HG03280 (cell line): ENCODE results near the gene BUB3.

Experiments
- ATAC-seq: cut with Tn5 transposase; IDR thresholded peaks from one replicate; pipeline ENCODE4 v1.9.1; 2021; ENCODE audit warnings: mild to moderate bottlenecking, moderate library complexity; ENCODE audit not compliant: unreplicated experiment

The BUB3 gene, protein sequence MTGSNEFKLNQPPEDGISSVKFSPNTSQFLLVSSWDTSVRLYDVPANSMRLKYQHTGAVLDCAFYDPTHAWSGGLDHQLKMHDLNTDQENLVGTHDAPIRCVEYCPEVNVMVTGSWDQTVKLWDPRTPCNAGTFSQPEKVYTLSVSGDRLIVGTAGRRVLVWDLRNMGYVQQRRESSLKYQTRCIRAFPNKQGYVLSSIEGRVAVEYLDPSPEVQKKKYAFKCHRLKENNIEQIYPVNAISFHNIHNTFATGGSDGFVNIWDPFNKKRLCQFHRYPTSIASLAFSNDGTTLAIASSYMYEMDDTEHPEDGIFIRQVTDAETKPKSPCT

GRCh38 chr10:123154092-123154710 is at the start of gene BUB3:
TSS of gene BUB3 (plus strand) at chr10:123154402. CDS start at chr10:123154918, 516 bp downstream.
- peak; percentile 87 for ATAC-seq

GRCh38 chr10:123109466-123109865 is 44.7 kb upstream of the BUB3 start:
- no peak for ATAC-seq

DNA sequence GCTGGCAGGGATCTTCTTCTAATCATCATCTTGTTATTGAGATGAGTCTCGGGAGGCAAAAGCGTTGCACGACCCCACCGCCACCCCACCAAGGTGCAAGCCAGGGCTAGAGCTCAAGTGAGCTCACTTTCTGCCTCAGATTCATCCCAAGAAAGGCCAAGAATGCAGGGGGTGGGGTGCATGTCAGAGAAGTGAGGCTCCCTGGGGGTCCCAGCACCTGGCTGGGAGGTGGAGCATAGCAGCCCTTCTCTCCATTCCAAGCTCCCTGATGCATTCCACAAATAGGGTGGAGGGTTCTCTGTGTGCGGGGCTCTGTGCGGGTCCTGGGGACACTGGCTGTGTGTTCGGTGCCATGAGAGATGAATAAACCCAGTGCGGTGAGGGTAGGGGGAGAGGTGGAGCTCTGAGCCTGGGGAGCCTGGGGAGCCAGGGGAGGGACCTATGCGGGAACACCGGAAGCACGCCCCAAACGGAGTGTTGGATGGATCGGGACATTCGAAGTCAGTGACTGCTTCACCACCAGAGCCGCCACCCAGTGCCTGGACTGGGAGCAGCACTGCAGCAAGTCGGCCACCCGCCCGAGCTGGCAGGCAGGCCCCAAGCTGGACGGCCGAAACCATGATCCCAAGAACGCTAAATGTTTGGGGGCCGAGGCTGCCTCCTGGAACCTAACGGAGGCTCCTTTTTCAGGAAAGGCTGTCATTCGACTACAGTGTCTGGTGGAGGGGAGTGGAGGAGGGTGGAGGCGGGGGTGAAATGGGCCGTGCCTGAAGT is 36.4 kb upstream of the BUB3 start:
- no peak for ATAC-seq

DNA sequence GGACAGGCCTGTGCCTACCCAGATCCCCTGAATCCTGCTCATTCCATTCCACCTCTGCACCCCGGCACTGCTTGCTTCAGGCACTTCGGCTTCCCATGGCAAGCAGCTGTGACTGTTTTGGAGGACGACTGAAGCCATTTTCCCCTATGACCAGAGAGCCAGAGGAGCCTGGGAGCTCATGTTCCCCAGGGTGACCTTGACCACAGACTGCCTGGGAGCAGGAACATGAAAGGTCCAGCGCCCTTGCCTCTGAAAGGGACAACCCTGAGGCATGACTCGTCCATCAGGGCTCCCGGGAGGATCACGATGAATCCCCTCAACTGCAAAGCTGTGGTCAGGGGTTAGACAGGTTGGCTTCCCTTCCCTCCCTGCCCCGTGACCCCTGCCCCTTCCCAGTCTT is 35.1 kb upstream of the BUB3 start:
- ATAC-seq, result no peak

DNA sequence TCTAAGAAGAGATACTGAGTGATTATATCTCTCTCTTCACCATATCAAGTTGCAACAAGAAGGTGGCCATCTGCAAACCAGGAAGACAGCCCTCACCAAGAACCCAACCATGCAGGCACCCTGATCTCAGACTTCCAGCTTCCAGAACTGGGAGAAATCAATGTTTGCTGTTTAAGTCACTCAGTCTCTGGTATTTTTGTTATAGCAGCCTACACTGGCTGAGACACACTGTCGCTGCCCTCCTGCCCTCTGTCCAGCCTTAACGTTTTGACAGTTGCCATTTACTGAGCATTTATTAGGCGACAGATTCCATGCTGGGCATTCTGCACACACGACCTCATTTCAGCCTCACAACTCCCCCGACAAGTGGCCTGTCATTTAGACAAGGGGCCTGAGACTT is 28.0 kb upstream of the BUB3 start:
- ATAC-seq, result no peak

DNA sequence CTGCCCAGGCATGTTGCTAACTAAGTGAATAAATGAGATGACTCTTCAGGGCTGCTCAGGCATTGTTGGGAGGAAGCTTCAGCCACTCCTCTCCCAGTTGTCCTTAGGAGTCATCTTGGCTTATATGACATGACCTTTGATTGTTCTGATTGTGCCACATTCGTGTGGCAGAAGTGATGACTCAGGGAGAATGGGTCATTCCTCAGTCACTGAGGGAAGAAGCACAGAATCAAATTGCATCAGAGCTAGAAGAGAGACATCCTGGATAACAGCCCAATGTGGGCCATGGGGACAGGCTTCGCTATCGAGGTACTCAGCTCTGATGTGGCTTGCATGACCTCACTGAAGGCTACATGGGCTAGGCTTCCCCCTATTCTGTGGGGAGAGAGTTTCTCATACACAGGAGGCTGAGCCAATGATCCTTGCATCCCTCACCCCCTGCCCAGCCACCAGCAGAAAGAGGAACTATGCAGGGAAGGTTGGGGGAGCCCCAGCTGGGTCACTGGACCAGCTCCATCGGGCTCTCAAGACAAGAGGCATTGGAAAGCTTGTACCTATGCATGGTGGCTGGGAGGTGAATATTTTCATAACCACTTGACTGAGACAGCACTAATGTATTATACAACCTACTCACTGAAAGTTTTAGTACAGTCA is 24.5 kb upstream of the BUB3 start:
- no peak for ATAC-seq

DNA sequence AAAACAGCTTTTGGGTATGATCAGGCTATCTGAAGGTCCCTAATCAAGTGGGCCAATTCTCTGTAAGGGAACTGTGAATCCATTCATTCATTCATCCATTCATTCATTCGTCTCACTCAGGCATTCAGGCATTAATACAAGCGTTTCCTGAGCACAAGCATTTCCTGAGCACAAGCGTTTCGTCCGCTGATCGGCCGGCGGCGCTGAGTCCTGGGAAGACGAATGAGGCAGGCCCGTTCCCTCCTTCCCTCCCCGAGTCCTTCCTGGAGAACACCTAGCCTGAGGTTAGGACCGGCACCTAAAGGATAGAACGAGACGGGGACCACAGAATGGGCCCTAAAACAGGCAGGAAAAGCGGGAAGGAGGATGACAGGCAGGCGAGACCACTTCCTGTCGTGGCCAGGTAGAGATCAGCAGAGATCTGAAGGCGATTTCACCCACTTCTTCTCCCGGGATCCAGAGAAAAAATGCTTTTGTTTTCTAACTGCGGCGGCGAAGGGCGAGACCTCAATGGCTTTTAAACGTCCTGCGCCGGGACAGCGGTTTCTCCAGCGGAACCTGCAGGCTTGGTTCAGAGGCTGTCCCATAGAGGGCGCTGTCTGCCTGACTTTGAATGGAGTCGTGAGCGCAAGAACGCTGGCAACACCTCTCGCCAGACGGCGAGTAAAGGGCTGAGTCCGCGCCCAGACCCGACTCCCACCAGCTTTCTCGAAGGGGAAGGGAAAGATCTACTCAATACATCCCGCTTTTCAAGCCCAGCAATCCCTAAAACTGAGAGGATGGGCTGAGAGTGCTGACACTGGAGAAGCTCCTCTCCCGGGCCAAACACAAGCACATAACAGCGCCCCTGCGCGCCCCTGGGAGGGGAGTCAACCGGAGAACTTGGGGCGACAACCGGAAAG is 21.4 kb upstream of the BUB3 start:
- ATAC-seq, result peak; percentile 71

- no peak for ATAC-seq
Observed at GRCh38 chr10:123133541-123134342, 20.5 kb upstream of the BUB3 start.

DNA sequence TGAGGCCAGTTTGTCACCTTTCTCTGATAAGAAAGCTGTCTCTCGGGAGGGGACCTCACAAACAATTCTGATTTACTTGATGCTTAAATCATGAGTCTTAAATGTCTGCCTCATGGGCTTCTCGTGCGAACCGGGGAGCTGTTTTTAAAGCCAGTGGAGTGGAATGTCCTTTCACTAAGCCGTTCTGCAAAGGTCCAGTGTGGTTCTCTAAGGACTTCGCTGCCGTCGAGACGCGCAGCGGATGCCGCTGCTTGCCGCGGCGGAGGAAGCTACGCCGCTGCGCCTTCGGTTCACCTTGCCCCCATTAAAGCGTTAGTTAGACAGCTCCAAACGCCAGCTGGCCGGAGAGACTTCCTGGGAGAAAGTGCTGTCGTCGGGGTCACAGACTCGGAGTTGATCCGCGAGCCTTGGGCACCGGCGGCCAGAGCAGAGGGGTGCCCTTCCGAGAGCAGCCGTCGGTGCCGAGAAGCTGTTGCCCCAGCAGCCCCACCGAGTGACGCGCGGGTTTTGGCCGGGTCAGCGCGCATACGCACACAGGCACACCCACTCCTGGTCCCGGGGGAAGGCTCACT is 19.8 kb upstream of the BUB3 start:
- ATAC-seq, result no peak

DNA sequence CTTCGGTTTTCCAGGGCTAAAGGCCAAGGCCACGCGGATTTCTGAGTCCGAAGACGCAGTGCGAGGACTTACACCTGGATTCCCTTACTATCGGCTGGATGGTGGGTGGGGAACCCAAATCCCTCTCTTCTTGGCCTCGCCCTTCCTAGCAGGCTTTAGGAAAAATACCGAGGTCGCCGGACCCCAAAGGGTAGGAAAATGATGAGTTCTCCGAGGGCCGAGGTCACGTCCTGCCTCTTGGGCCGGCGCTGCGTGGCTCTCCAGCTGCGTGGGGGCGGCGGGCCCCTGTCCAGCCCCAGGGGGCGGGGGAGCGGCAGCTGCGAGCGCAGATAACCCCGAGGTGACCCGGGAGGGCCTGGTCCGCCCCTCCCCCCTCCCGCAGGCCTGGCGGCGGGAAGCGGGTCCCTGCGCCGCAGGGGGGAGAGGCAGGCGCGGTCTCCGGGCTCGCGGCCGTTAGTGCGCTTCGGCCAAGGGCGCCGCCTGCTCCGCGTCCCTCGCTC is 19.2 kb upstream of the BUB3 start:
- no peak for ATAC-seq

DNA sequence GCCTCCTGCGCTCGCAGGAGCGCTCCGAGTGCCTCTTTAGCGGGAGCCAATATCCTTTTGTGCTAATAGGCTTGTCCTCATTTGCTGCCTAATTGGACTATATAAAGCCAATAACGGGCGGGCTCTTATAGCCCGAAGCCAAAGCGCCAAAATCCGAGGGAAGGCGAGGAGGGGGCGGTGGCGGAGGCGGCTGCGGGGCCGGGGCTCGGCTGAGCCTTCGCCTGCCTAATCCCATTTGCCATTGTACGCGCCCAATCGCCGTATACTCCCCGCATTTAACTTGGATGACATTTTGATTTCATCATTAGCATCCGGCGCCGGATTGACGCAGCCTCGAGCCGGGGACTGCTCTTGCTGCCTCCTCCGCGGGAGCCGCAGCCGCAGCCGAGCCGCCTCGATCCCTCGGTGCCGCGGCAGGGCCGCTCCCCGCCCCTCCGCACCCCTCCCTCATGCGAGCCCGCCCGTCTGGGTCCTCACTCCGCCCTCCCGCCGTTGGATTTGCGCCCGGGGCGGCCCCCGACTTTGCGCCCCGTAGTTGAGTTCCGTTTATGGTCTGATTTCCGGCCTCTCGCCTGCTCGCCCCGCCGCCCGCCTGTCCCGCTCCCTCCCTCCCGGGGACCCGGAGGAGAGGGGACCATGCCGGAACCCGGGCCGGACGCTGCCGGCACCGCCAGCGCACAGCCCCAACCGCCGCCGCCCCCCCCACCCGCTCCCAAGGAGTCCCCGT is 18.6 kb upstream of the BUB3 start, which contains the start of gene HMX3:
HMX3 (plus strand) TSS at position 556 of the 727 bp plus-strand sequence; CDS start at position 637, 81 bp downstream.
- no peak for ATAC-seq

GRCh38 chr10:123136221-123136805 is 17.9 kb upstream of the BUB3 start:
- ATAC-seq, result no peak

DNA sequence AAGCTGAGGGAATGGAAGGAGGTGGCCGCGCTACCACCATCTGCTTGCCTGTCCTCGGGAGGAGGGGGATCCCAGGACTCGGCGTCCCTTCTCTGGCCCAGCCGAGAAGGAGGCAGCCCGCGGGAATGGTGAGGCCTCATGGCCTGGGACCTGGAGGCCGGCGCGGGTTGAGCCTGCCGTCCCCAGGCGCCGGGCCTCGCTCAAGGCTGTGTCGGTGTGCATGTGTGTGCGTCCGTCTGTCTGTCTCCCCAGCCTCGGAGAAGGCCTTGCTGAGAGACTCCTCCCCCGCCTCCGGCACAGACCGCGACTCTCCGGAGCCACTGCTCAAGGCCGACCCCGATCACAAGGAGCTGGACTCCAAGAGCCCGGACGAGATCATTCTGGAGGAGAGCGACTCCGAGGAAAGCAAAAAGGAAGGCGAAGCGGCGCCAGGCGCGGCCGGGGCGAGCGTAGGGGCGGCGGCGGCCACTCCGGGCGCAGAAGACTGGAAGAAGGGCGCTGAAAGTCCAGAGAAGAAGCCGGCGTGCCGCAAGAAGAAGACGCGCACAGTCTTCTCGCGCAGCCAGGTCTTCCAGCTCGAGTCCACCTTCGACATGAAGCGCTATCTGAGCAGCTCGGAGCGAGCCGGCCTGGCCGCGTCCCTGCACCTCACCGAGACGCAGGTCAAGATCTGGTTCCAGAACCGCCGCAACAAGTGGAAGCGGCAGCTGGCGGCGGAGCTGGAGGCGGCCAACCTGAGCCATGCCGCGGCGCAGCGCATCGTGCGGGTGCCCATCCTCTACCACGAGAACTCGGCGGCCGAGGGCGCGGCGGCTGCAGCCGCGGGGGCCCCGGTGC is 17.2 kb upstream of the BUB3 start:
- ATAC-seq, result no peak

DNA sequence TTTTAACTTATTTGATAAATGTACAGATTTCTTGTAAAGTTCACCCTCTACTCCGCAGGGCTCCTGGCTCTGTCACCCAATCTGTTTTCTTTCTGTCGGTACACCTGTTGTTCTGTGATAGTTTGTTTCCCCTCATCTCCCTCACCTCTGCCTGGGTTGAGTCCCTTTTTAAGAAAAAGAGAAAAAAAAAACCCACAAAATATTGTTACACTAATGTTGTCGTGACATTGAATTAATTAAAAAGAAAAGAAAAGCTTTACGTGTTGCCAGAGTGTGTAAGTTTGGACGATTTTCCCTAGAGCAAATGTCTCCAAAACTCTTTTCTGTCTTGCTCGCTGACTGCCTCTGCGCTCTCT is 15.1 kb upstream of the BUB3 start:
- ATAC-seq, result no peak

GRCh38 chr10:123139521-123140163 is 14.6 kb upstream of the BUB3 start:
- no peak for ATAC-seq

GRCh38 chr10:123140164-123140982 is 13.8 kb upstream of the BUB3 start:
- ATAC-seq, result no peak
